ENCODE measurements around the gene LGALS4.
"Not testable (repeated sequence)": the region's sequence is repeated elsewhere in the genome, so short reads cannot be mapped to it uniquely, and the experiment has no call there.

The LGALS4 gene

DNA sequence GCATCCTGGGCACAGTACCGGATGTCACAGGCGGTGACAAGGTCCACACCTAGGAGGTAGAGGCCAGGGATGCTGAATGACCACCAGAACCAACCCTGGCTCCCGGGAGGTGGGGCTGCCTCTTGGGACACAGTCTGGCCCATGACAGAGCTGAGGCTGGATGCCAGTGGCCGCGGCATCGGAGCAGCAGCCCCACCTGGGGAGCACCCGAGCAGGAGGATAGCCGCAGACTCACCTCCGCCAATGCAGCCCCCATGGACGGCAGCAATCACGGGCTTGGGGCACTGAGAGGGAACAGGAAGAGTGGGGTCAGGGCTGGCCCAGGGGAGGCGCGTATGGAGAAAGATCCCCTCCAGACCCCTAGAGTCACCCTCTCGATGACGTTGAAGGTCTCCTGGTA is 4.3 kb upstream of the LGALS4 start:
- DNase-seq: no peak

DNA sequence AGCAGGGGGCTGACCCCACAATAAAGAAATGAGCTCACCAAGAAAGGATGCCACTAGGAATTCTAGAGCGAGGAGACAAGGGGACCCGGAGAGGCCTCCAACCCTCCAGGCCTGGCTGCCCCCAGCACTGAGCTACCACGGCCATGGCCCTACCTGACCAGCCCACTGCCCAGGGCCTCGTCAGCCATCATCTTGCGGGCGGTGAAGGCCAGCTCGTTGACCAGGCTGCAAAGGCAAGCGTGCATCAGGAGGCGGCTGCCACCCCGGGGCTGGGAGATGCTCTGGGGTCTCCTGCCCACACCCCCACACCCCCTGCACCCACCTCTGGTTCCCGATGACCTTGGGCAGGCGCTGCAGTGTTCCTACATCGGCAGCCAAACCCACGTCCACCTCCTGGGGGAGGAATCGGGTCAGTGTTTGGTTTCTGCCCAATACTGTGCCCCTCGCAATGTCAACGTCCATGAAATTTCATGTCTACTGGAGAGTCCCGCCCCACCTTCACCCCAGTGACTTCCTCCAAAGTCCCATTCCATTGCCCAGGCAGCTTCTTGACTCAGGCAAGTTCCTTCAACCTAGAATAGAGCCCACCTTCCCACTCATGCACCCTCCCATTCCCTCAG is 3.5 kb upstream of the LGALS4 start:
- no peak for DNase-seq

DNA sequence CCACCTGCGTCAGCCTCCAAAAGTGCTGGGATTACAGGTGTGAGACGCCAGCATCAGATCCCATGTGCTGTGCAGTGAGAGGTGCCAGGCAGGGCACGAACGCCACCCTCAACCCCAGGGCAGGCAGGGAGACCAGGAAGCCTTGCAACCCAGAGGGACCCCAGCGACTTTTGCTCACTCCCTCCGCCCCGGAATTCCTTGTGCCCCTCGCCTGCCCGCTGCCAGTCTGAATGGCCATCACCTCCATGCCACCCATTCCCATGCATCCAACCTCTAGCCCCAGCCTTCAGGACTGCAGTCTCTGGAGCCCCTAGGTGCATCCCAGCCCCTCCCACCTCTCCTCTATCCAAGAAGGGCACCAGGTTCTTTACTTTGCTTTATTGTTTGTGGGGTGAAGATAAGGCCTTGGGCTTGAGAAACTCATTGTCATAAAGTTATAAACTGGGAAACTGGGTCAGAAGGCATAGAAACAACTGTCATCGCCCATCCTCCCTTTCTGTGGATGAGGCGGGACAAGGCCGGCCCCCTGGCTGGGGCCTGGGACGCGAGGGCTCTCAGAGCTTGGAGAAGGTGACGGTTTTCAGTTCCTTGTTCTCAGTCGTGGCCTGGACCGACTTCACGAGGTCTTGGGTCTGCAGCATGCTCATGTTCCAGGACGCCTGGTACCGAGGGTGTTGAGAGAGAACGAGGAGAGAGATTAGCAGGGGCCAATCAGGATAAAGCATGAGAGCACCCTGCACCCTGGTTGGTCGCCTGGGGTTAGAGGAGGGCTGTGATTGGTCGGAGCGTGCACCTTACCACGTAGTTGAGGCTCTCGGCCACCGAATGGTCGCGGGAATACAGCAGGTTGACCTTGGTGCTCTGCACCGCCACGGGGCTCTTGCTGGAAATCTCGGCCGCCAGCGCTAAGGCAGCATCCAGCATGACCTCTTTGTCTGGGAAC is 2.6 kb upstream of the LGALS4 start:
- no peak for DNase-seq

DNA sequence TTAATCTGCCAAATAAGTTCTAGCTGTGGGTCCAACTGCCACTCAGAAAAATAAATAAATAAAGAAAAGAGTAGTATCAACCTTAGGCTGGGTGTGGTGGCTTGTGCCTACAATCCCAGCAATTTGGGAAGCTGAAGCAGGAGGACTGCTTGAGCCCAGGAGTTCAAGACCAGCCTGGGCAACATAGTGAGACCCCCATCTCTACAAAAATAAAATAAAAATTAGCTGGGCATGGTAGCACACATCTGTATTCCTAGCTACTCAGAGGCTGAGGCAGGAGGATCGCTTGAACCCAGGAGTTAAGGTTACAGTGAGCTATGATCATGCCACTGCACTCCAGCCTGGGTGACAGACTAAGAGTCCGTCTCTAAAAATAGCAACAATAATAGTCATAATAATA is 1.2 kb upstream of the LGALS4 start:
- not testable (repeated sequence) for DNase-seq

DNA sequence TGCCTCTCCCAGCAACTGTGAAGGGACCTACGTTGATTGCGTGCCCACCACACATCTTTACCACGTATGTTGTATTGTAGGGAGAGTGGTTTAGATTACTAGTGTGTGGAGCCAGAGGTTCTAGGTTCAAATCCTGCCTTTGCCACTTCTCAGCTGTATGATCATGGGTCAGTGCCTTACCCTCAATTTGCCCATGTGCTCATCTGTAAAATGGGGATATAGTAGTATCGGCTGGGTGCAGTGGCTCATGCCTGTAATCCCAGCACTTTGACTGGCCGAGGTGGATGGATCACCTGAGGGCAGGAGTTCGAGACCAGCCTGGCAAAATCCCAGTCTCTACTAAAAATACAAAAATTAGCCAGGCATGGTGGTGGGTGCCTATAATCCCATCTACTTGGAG is 578 bp upstream of the LGALS4 start:
- no peak for DNase-seq

DNA sequence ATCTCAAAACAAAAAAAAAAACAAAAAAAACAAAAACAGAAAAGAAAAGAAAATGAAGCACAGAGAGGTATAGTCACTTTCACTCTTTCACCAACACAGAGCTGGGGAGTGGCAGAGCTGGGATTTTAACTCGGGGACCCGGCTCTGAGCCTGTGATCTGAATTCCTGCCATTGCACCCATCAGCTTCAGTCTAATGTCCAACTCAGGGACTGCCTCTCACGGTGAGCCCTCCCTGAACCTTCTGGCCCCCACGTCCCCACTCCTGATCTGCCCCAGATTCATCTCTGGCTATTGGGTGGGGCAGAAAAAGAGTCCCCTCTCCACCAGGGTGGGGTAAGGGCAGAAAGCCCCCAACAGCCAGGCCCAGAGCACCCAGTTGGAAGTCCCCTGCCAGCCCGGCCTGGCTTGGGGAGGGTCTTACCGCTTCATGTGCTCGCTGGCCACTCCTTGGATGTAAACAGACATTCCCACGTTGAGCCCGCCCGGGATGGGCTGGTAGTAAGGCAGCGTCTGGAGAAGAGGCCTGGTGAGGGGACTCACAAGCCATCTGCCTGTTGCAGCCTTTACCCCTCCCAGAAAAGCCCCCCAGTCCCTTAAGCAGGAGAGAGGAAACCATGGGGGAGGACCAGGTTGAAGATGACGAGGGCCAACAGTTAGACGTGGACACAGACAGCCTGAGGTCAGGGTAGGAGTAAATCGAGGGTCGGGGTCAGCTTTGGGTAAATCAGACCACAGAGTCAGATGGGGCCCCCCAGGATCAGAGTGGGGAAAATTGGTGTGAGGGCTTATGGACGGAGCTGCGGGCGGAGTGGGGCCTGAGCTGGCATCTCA is 520 bp downstream of the LGALS4 start:
- DNase-seq: no peak

DNA sequence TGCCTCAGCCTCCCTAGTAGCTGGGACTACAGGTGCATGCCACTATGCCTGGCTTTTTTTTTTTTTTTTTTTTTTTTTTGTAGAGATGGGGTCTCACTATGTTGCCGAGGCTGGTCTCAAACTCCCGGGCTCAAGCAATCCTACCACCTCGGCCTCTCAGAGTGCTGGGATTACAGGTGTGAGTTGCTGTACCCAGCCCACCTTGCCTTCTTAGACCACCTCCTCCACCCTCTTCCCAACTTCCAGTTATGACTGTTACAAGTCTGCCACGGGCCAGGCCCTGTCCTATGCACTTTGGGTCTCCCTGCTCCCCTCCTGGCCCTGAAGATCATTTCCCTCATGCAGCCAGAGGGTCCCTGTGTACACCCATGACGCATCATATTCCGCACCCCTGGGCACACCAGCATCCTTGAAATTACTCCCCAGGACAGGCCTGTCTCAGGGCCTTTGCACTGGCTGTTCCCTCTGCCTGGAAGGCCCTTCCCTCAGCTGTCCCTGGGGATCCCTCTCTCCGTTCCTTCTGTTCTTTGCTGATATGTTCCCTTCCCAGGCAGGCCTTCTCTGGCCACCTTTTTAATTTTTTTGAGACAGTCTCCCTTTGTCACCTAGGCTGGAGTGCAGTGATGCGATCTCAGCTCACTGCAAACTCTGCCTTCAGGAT is 3.0 kb downstream of the LGALS4 start:
- DNase-seq: no peak

DNA sequence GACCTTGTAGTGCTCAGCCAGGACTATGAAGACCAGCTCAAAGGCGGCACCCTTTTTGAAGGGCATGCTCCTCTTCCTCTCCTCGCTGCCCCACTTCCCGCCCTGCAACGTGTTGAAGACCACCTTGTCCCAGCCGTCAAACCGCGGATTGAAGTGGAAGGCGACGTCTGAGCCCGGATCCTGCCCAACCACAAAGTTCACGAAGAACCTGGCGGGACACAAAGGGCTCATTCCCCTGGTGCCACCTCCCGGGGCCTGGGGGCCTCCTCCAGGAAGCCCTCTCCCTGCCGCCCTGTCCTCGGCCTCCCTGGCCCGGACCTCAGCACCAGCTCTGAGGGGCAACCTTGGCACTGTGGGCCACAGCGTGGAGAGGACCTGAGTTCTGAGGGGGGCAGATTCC is 4.0 kb downstream of the LGALS4 start:
- no peak for DNase-seq

DNA sequence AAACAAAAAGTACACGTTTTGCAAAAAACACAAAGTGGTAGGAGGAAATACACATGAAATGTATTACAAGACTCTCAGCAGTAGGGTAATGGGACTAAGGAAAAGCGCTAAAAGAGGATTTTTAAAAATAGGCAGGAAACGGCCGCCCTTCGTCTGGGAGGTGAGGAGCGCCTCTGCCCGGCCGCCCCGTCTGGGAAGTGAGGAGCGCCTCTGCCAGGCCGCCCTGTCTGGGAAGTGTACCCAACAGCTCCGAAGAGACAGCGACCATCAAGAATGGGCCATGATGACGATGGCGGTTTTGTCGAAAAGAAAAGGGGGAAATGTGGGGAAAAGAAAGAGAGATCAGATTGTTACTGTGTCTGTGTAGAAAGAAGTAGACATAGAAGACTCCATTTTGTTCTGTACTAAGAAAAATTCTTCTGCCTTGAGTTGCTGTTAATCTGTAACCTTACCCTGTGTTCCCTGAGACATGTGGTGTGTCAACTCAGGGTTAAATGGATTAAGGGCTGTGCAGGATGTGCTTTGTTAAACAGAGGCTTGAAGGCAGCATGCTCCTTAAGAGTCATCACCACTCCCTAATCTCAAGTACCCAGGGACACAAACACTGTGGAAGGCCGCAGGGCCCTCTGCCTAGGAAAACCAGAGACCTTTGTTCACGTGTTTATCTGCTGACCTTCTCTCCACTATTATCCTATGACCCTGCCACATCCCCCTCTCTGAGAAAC is 5.2 kb downstream of the LGALS4 start:
- DNase-seq: not testable (repeated sequence)

DNA sequence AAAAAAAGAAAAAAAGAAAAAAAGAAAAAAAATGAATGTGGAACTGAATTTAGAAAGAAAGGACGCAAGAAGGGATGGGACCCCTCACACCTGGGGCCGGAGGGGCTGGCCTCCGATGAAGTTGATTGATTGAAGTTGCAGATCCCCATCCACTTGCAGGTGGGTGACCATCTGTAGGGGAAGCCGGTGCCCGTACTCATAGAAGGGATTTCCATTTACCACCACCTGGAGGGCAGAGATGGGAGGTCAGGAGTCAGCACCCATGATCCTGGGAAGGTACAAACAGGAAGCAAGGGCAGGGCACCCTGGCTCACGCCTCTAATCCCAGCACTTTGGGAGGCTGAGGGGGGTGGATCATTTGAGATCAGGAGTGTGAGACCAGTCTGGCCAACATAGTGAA is 6.4 kb downstream of the LGALS4 start:
- DNase-seq: no peak

DNA sequence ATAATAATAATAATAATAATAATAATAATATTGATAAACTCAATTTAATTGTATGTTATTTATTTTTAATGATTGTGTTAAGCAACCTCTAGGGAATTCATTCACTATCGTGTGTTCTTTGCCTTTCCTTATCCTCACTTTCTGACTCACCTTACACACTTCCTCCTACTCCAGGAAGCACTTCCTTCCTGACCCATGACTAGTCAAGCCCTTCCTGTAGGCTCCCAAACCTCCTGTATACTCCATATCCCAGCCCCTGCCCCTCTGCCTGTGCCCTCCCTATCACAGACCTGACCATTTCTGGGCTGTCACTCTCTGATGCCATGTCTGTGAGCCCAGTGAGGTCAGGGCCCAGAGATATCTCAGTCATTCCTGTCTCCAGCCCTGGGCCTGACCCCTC is 7.6 kb downstream of the LGALS4 start:
- no peak for DNase-seq

DNA sequence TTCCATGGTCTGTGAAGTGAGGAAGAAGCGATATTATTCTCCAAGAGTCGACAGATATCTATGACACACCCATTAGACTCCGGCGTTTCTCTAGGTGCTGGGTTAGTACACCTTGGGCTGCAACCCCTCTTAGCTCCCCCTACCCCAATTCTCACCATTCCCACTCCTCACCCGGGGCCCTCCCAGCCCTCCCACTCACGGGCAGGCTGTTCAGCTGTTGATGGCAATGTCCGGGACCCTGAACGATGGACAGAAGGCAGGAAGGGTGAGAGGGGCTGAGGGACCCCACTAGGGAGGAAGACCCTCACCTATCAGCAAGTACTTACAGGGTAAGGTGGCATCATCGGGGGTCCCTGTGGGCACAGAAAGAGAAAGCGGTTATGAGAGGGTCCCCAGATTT is 9.2 kb downstream of the LGALS4 start:
- DNase-seq: no peak

DNA sequence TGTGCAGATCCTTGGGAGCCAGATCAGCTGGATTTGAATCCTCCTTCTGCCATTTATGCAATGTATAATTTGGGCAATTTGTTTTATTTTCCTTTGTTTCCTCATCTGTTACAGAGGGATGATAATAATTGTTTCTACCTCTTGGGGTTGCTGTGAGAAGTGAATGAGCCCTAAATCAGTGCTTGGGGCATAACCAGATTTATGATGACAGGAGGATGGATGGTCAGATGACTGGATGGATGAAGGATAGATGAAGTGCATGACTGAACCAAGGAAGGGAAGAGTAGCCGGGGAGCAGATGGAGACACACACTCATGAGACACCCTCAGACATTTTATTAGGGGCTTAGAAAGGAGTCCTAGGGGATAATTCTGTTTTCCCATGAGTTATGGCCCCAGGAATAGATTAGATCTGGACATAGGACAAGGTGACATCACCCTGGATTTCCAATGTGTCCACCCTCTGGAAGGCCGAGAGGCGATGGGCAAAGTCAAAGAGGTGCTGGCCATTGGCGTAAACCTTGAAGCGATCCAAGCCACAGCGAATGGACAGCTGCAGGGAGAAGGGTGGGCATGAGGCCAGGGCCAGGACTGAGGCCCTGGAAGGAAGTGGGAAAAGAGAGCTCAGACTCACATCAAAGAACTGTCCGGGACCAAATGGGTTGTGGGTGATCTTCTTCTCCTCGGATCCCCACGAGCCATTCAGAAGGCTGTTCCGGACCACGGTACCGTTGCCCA is 11.2 kb downstream of the LGALS4 start:
- DNase-seq: no peak

DNA sequence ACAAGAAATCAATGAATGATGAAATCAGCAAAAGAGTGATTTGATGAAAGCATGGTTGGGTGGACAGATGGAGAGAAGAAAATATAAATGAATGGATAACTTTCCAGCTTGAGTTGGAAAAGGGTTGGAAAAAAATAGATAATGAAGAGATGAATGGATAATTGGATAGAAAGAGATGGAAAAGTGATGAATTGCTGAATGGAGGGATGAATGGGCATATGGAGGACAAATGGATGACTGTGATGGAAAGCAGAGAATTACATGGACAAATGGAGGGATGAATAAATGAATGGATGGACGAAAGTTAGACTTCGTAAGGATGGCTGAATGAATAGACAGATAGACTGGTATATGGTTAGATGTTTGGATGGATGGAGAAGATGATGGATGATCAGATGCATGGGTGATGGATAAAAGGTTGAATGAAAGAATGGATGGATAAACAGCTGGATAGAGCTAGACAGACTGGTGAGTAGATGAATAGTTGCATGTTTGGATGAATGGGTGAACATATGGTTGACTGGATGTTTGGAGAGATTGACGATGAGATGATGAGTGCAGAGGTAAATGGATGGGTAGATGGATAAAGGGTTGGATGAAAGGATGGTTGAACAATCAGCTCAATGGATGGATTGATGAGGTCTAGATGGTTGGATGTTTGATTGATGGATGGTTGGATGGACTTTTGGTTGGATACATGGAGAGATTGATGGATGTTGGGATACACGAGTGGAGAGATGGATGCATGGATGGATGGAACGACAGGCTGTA is 12.0 kb downstream of the LGALS4 start:
- no peak for DNase-seq

DNA sequence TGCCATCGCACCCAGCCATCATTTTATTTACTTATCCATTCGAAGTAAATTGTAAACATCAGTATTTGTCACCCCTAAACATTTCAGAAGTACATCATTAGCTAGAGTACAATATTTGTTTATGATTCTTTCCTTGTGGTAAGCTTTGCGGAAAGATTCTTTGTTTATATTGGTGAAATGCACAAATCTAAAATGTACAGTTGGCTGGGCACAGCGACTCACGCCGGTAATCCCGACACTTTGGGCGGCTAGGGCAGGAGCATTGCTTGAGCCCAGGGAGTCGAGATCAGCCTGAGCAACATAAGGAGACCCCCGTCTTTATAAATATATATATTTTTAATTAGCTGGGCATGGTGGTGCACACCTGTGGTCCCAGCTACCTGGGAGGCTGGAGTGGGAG is 13.6 kb downstream of the LGALS4 start:
- DNase-seq: no peak

DNA sequence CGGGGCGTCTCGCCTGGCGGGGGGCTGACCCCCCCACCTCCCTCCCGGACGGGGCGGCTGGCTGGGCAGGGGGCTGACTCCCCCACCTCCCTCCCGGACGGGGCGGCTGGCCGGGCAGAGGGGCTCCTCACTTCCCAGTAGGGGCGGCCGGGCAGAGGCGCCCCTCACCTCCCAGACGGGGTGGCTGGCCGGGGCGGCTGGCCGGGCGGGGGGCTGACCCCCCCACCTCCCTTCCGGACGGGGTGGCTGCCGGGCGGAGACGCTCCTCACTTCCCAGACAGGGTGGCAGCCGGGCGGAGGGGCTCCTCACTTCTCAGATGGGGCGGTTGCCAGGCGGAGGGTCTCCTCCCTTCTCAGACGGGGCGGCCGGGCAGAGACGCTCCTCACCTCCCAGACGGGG is 15.0 kb downstream of the LGALS4 start:
- not testable (repeated sequence) for DNase-seq

DNA sequence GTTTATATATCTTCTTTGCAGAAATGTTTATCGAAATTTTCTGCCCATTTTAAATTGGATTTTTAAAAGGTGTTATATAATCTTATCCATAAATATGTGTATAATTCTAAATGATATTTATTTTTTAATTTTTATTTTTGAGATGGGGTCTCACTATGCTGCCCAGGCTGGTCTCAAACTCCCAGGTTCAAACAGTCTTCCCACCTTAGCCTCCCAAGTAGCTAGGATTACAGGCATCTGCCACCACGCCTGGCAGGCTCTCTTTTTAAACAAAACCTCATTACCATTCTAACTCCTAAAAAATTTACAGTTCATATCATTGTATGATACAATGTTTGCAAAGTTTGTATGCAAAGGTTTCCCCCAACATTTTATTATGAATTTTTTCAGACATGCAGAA is 16.6 kb downstream of the LGALS4 start:
- no peak for DNase-seq

DNA sequence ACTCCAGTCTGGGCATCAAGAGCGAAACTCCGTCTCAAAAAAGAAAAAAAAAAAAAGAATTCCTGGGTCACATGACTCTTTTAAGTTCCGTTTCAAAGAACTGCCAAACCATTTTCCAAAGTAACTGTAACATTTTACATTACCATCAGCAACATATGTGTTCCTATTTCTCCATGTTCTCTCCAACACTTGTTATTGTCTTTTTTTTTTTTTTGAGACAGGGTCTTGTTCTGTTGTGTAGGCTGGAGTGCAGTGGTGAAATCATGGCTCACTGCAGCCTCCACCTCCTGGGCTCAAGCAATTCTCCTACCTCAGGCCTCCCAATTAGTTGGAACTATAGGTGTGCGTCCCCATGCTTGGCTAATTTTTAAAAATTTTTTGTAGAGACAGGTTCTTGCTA is 17.2 kb downstream of the LGALS4 start:
- DNase-seq: no peak

DNA sequence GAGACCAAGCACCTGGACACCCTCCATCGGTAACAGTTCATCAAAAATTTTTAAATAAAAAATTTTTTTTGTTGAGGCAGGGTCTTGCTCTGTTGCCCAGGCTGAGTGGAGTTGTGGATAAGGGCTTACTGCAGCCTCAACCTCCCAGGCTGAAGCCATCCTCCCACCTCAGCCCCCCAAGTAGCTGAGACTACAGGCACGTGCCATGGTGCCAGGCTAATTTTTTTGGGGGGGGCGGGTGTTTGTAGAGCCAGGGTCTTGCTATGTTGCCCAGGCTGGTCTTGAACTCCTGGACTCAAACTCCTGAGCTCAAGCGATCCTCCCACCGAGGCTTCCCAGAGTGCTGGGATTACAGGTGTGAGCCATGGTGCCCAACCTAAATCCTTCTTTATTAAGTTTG is 19.1 kb downstream of the LGALS4 start:
- no peak for DNase-seq

DNA sequence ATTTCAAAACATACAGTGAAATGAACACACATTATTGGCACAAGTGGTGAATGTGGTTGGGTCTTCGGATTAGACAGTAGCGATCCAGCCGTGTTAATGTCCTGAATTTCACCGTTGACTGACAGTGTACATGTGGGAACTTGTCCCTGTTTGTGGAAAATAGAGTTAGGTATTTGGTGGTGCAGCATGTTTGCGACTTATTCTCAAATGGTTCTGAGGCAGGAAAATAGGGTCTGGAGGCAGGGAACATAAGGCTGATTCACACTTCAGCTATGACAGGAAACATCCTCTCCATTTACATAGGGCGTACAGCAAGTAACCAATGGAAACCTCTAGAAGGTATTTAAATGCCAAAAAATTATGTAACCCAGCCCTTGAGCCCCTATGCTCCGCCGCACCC is 19.6 kb downstream of the LGALS4 start:
- no peak for DNase-seq

Data from CD4-positive, alpha-beta T cell treated with Interleukin-15 for 1 hour (primary cell).